ENCODE data around the gene GASK1A. TPM values are rescaled to one million over a fixed set of nuclear protein-coding genes. Genes with fewer than 3 reads are reported as not detected.

GASK1A gene
- total RNA-seq, 1 experiment from 2014 or later: 5.4 TPM

GRCh38 chr3:43077707-43078106 lies 98.6 kb downstream of the GASK1A start:
- Mint-ChIP-seq H3K27ac (no peak overlapping the region), H3K9me3 (peaks cover 11 to 13% of the 10 kb centered on the region in 2 experiments), H3K4me1 (no peaks in the 10 kb centered on the region), H3K36me3 (ENCODE audit: insufficient read depth in 1 of 3, low read depth in 3 of 3) (peaks cover 39 to 44% (median 41%) of the 10 kb centered on the region in 3 experiments), H3K4me3 (no peak overlapping the region), H3K27me3 (ENCODE audit: low read depth) (no peaks in the 10 kb centered on the region; the same call in none of the 2 replicates)
- H2BK5ac ChIP-seq (ENCODE audit: insufficient read length, low read length): no peak overlapping the region
- H4K8ac ChIP-seq (replicated peaks; ENCODE audit: insufficient read length, low read depth, low read length): no peak overlapping the region
- no peak overlapping the region for H4K5ac ChIP-seq (ENCODE audit: insufficient read length, low read depth, low read length)
- no peak overlapping the region for H3T11ph ChIP-seq (ENCODE audit: low read length)
- H2BK120ac ChIP-seq (ENCODE audit: low read depth, low read length, poor library complexity, severe bottlenecking): no peak overlapping the region
- no peaks in the 10 kb centered on the region for H4K20me1 ChIP-seq (ENCODE audit: control insufficient read depth, insufficient read depth, insufficient read length)
- no peak overlapping the region for H3K27ac ChIP-seq (ENCODE audit: insufficient read length, low read depth, low read length)
- no peak overlapping the region for H2AK5ac ChIP-seq (ENCODE audit: insufficient read length, low read length)
- no peak overlapping the region for H3K4ac ChIP-seq (ENCODE audit: low read depth, low read length)
- H2BK15ac ChIP-seq (ENCODE audit: low read depth, low read length): no peak overlapping the region
- no peak for DNase-seq
- H3K14ac ChIP-seq (ENCODE audit: insufficient read depth, low read length): no peak overlapping the region
- H3K9me3 ChIP-seq (ENCODE audit: control insufficient read depth, low read depth, low read length): peaks cover 14% of the 10 kb centered on the region
- H4K91ac ChIP-seq (ENCODE audit: insufficient read length, low read depth, low read length): no peak overlapping the region
- no peaks in the 10 kb centered on the region for H3K79me1 ChIP-seq (ENCODE audit: insufficient read depth, low read depth, low read length, poor library complexity, severe bottlenecking)
- no peak overlapping the region for H3K23ac ChIP-seq (ENCODE audit: insufficient read length, low read depth, low read length)
- H3K79me2 ChIP-seq (ENCODE audit: insufficient read depth, low read length): no peaks in the 10 kb centered on the region
- no peak overlapping the region for H2AFZ ChIP-seq (ENCODE audit: low read length)
- H2BK12ac ChIP-seq (ENCODE audit: insufficient read length, low read depth, low read length): no peak overlapping the region
- TF ChIP-seq, protein P1, sequence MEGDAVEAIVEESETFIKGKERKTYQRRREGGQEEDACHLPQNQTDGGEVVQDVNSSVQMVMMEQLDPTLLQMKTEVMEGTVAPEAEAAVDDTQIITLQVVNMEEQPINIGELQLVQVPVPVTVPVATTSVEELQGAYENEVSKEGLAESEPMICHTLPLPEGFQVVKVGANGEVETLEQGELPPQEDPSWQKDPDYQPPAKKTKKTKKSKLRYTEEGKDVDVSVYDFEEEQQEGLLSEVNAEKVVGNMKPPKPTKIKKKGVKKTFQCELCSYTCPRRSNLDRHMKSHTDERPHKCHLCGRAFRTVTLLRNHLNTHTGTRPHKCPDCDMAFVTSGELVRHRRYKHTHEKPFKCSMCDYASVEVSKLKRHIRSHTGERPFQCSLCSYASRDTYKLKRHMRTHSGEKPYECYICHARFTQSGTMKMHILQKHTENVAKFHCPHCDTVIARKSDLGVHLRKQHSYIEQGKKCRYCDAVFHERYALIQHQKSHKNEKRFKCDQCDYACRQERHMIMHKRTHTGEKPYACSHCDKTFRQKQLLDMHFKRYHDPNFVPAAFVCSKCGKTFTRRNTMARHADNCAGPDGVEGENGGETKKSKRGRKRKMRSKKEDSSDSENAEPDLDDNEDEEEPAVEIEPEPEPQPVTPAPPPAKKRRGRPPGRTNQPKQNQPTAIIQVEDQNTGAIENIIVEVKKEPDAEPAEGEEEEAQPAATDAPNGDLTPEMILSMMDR (conservative IDR thresholded peaks at IDR 0.05): no peak
- H3K56ac ChIP-seq (ENCODE audit: insufficient read length, low read depth, low read length): no peak overlapping the region
- H3K4me1 ChIP-seq (ENCODE audit: insufficient read depth, low read length): no peaks in the 10 kb centered on the region
- no peak overlapping the region for H3K18ac ChIP-seq (ENCODE audit: insufficient read length, low read depth, low read length)
- H3K4me2 ChIP-seq (ENCODE audit: insufficient read depth, insufficient read length, low read length): no peak overlapping the region
- no peak overlapping the region for H2BK20ac ChIP-seq (ENCODE audit: low read depth, low read length, poor library complexity, severe bottlenecking)
- H3K23me2 ChIP-seq (ENCODE audit: insufficient read length, low read depth, low read length, poor library complexity, severe bottlenecking): no peaks in the 10 kb centered on the region
- no peaks in the 10 kb centered on the region for H3K27me3 ChIP-seq (ENCODE audit: insufficient read depth, low read length)
- no peak overlapping the region for H3K9ac ChIP-seq (ENCODE audit: extremely low read depth, insufficient read length, low read length)

Data from H9 (cell line).